ENCODE measurements around the gene RIMKLB.
"Not testable (repeated sequence)": the region's sequence is repeated elsewhere in the genome, so short reads cannot be mapped to it uniquely, and the experiment has no call there.

The RIMKLB gene

GRCh38 chr12:8807084-8807483, 109.3 kb downstream of the RIMKLB start:
- H3K27ac ChIP-seq (ENCODE audit: insufficient read depth, low read depth, low read length, poor library complexity, severe bottlenecking); H3K9me3 ChIP-seq (ENCODE audit: control insufficient read depth, low read length); H3K4me1 ChIP-seq (ENCODE audit: control insufficient read depth, insufficient read depth, low read length); H3K4me3 ChIP-seq (ENCODE audit: insufficient read depth, low read depth, low read length); H3K27me3 ChIP-seq (ENCODE audit: control insufficient read depth, insufficient read depth, low read length, poor library complexity, severe bottlenecking); H3K36me3 ChIP-seq (ENCODE audit: control insufficient read depth, insufficient read depth, low read length): not testable (repeated sequence)
- 92 to 95% methylated on average over 11 of the region's 11 CpGs for whole genome bisulfite sequencing, 2 experiments

DNA sequence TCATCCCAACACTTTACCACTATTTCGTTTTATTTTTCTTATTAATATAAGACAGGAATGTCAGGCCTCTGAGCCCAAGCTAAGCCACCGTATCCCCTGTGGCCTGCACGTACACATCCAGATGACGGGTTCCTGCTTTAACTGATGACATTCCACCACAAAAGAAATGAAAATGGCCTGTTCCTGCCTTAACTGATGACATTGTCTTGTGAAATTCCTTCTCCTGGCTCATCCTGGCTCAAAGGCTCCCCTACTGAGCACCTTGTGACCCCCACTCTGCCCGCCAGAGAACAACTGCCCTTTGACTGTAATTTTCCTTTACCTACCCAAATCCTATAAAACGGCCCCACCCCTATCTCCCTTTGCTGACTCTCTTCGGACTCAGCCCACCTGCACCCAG, 112.3 kb downstream of the RIMKLB start:
- H3K4me3 ChIP-seq (ENCODE audit: insufficient read depth, low read depth, low read length); H3K27ac ChIP-seq (ENCODE audit: insufficient read depth, low read depth, low read length, poor library complexity, severe bottlenecking); H3K4me1 ChIP-seq (ENCODE audit: control insufficient read depth, insufficient read depth, low read length); H3K9me3 ChIP-seq (ENCODE audit: control insufficient read depth, low read length); H3K36me3 ChIP-seq (ENCODE audit: control insufficient read depth, insufficient read depth, low read length); H3K27me3 ChIP-seq (ENCODE audit: control insufficient read depth, insufficient read depth, low read length, poor library complexity, severe bottlenecking): not testable (repeated sequence)
- 19 to 20% methylated on average over 7 of the region's 7 CpGs for WGBS, 2 experiments

DNA sequence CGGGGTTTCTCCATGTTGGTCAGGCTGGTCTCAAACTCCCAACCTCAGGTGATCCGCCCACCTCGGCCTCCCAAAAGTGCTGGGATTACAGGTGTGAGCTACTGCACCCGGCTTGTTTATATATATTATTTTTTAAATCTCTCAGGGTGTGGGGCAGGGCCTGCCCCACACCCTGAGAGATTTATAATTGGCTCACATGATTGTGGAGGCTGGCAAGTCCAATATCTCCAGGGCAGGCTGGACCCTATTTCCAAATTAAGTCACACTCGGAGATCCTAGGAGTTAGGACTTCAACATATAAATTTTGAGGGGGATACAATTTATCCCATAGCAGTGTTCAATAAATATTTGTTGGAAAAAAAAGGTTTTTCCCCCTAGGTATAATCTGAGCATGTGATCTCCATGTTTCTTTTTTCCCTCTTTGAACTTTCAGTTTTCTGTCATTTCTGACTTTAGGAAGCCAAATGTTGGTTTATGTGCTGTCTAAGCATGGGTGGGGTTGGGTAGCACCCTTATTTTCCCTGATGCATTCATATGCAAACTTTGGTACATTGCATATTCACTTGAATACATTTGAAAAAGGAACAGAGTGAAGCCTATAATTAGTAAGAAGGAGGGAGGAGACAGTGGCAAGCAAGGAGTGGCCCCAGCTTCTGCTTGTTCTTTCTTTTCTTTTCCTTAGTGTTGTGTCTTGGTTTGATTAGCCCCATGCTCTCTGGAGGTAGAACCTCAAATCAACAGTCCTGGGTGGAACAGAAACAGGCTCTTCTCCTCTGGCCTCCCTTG, 116.0 kb downstream of the RIMKLB start:
- no peak overlapping the region for H3K4me3 ChIP-seq (ENCODE audit: insufficient read depth, low read depth, low read length)
- no peaks in the 10 kb centered on the region for H3K9me3 ChIP-seq (ENCODE audit: control insufficient read depth, low read length)
- WGBS, 2 experiments: 68 to 69% methylated on average over 4 to 5 of the region's 5 CpGs
- H3K4me1 ChIP-seq (ENCODE audit: control insufficient read depth, insufficient read depth, low read length): peaks cover 3% of the 10 kb centered on the region
- no peaks in the 10 kb centered on the region for H3K27me3 ChIP-seq (ENCODE audit: control insufficient read depth, insufficient read depth, low read length, poor library complexity, severe bottlenecking)
- H3K36me3 ChIP-seq (ENCODE audit: control insufficient read depth, insufficient read depth, low read length): no peaks in the 10 kb centered on the region
- no peak overlapping the region for H3K27ac ChIP-seq (ENCODE audit: insufficient read depth, low read depth, low read length, poor library complexity, severe bottlenecking)

DNA sequence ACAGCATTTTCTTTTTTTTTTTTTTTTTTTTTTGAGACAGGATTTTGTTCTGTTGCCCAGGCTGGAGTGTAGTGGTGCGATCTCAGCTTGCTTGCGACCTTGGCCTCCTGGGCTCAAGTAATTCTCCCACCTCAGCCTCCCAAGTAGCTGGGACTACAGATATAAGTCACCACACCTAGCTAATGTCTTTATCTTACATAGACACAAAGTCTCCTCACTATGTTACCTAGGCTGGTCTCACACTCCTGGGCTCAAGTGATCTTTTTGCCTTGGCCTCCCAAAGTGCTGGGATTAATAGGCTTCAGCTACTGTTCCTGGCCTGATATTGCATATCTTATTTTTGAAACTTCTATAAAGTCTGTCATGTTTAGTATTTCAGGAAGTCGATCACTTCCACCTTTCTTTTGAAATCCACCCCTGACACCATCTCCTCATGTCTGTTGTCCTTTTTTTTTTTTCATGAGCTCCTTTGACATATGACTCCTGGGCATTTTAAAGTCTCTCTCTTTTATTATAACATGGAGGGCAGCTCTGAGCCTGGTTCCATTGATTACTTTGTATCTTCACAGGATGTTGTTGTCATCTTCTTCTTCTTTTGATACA, 118.8 kb downstream of the RIMKLB start:
- Histone ChIP-seq H3K36me3 (ENCODE audit: control insufficient read depth, insufficient read depth, low read length) (no peaks in the 10 kb centered on the region), H3K27me3 (ENCODE audit: control insufficient read depth, insufficient read depth, low read length, poor library complexity, severe bottlenecking) (no peaks in the 10 kb centered on the region), H3K4me3 (ENCODE audit: insufficient read depth, low read depth, low read length) (no peak overlapping the region), H3K27ac (ENCODE audit: insufficient read depth, low read depth, low read length, poor library complexity, severe bottlenecking) (no peak overlapping the region), H3K9me3 (ENCODE audit: control insufficient read depth, low read length) (no peaks in the 10 kb centered on the region), H3K4me1 (ENCODE audit: control insufficient read depth, insufficient read depth, low read length) (no peaks in the 10 kb centered on the region)
- WGBS, 2 experiments: 86 to 93% methylated on average over 3 of the region's 3 CpGs

- Histone ChIP-seq H3K36me3 (ENCODE audit: control insufficient read depth, insufficient read depth, low read length) (no peaks in the 10 kb centered on the region), H3K4me3 (ENCODE audit: insufficient read depth, low read depth, low read length) (no peak overlapping the region), H3K9me3 (ENCODE audit: control insufficient read depth, low read length) (no peaks in the 10 kb centered on the region), H3K27me3 (ENCODE audit: control insufficient read depth, insufficient read depth, low read length, poor library complexity, severe bottlenecking) (no peaks in the 10 kb centered on the region), H3K27ac (ENCODE audit: insufficient read depth, low read depth, low read length, poor library complexity, severe bottlenecking) (no peak overlapping the region), H3K4me1 (ENCODE audit: control insufficient read depth, insufficient read depth, low read length) (no peaks in the 10 kb centered on the region)
- WGBS, 2 experiments: 89% methylated on average over 1 of the region's 1 CpG; no CpG with 5 or more reads in 1 of the 2 experiments
These were observed 120.1 kb downstream of the RIMKLB start for GRCh38 chr12:8817856-8818255.

GRCh38 chr12:8818526-8818925, 120.7 kb downstream of the RIMKLB start:
- H3K27me3 ChIP-seq (ENCODE audit: control insufficient read depth, insufficient read depth, low read length, poor library complexity, severe bottlenecking): no peaks in the 10 kb centered on the region
- no peak overlapping the region for H3K27ac ChIP-seq (ENCODE audit: insufficient read depth, low read depth, low read length, poor library complexity, severe bottlenecking)
- WGBS, 2 experiments: 91 to 95% methylated on average over 2 of the region's 2 CpGs
- H3K4me3 ChIP-seq (ENCODE audit: insufficient read depth, low read depth, low read length): no peak overlapping the region
- H3K4me1 ChIP-seq (ENCODE audit: control insufficient read depth, insufficient read depth, low read length): no peaks in the 10 kb centered on the region
- H3K36me3 ChIP-seq (ENCODE audit: control insufficient read depth, insufficient read depth, low read length): no peaks in the 10 kb centered on the region
- H3K9me3 ChIP-seq (ENCODE audit: control insufficient read depth, low read length): no peaks in the 10 kb centered on the region

GRCh38 chr12:8819666-8819980, 121.8 kb downstream of the RIMKLB start:
- H3K27ac ChIP-seq (ENCODE audit: insufficient read depth, low read depth, low read length, poor library complexity, severe bottlenecking): no peak overlapping the region
- 39 to 41% methylated on average over 5 of the region's 5 CpGs for WGBS, 2 experiments

DNA sequence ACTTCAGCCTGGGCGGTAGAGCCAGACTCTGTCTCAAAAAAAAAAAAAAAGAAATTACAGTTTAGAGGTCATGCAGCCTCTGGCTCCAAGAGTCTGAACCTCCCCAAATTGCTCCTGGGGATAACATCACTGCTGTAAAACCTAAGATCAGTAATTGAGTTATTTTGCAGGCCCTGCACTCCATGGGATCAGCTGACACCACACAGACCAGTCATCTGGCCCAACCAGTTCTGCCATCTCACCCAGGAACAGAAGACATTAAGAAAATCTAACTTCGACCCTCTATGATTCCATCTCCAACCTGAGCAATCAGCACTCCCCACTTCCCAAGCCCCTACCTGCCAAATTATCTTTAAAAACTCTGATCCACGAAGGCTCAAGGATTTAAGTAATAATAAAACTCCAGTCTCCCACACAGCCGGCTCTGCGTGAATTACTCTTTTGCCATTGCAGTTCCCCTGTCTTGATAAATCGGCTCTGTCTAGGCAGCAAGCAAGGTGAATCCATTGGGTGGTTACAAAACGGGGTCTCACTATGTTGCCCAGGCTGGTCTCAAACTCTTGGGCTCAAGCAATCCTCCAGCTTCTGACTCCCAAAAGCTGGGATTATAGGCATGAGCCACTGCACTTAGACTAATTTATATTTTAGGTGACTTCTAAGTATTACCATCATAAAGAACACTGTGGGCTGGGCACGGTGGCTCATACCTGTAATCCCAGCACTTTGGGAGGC, 123.1 kb downstream of the RIMKLB start:
- not testable (repeated sequence) for H3K4me1 ChIP-seq (ENCODE audit: control insufficient read depth, insufficient read depth, low read length); H3K27ac ChIP-seq (ENCODE audit: insufficient read depth, low read depth, low read length, poor library complexity, severe bottlenecking); H3K4me3 ChIP-seq (ENCODE audit: insufficient read depth, low read depth, low read length); H3K36me3 ChIP-seq (ENCODE audit: control insufficient read depth, insufficient read depth, low read length); H3K27me3 ChIP-seq (ENCODE audit: control insufficient read depth, insufficient read depth, low read length, poor library complexity, severe bottlenecking); H3K9me3 ChIP-seq (ENCODE audit: control insufficient read depth, low read length)
- WGBS, 2 experiments: 93 to 96% methylated on average over 8 of the region's 8 CpGs

More at GRCh38 chr12:8819666-8819980, 121.8 kb downstream of the RIMKLB start:
- Histone ChIP-seq H3K36me3 (ENCODE audit: control insufficient read depth, insufficient read depth, low read length) (no peaks in the 10 kb centered on the region), H3K9me3 (ENCODE audit: control insufficient read depth, low read length) (no peaks in the 10 kb centered on the region), H3K4me3 (ENCODE audit: insufficient read depth, low read depth, low read length) (no peak overlapping the region), H3K4me1 (ENCODE audit: control insufficient read depth, insufficient read depth, low read length) (no peaks in the 10 kb centered on the region), H3K27me3 (ENCODE audit: control insufficient read depth, insufficient read depth, low read length, poor library complexity, severe bottlenecking) (no peaks in the 10 kb centered on the region)

GRCh38 chr12:8821591-8821990, 123.8 kb downstream of the RIMKLB start:
- H3K27ac ChIP-seq (ENCODE audit: insufficient read depth, low read depth, low read length, poor library complexity, severe bottlenecking): no peak overlapping the region
- WGBS, 2 experiments: 95 to 96% methylated on average over 3 of the region's 3 CpGs
- H3K4me3 ChIP-seq (ENCODE audit: insufficient read depth, low read depth, low read length): no peak overlapping the region
- H3K27me3 ChIP-seq (ENCODE audit: control insufficient read depth, insufficient read depth, low read length, poor library complexity, severe bottlenecking): no peaks in the 10 kb centered on the region
- no peaks in the 10 kb centered on the region for H3K36me3 ChIP-seq (ENCODE audit: control insufficient read depth, insufficient read depth, low read length)
- H3K4me1 ChIP-seq (ENCODE audit: control insufficient read depth, insufficient read depth, low read length): no peaks in the 10 kb centered on the region
- H3K9me3 ChIP-seq (ENCODE audit: control insufficient read depth, low read length): no peaks in the 10 kb centered on the region

- no peaks in the 10 kb centered on the region for H3K4me1 ChIP-seq (ENCODE audit: control insufficient read depth, insufficient read depth, low read length)
- H3K9me3 ChIP-seq (ENCODE audit: control insufficient read depth, low read length): no peaks in the 10 kb centered on the region
- H3K4me3 ChIP-seq (ENCODE audit: insufficient read depth, low read depth, low read length): no peak within 1 kb of the TSS
- no peak within 1 kb of the TSS for H3K27ac ChIP-seq (ENCODE audit: insufficient read depth, low read depth, low read length, poor library complexity, severe bottlenecking)
- no peaks in the 10 kb centered on the region for H3K36me3 ChIP-seq (ENCODE audit: control insufficient read depth, insufficient read depth, low read length)
- 87 to 94% methylated on average over 3 of the region's 3 CpGs for WGBS, 2 experiments
- H3K27me3 ChIP-seq (ENCODE audit: control insufficient read depth, insufficient read depth, low read length, poor library complexity, severe bottlenecking): no peaks in the 10 kb centered on the region
These were observed 124.5 kb downstream of the RIMKLB start, which contains the start of gene A2ML1 for GRCh38 chr12:8822298-8822697. Gene A2ML1 (plus strand): TSS chr12:8822621. CDS start chr12:8822652, 31 bp downstream.
